ENCODE measurements around the gene MAP6. TPM values are rescaled to one million over a fixed set of nuclear protein-coding genes. Genes with fewer than 3 reads are reported as not detected.

MAP6 gene
- total and polyA plus RNA-seq, 9 of the 15 experiments (the other 6 are each of a cell fraction or from before 2014, with no cell fraction given), result not detected

DNA sequence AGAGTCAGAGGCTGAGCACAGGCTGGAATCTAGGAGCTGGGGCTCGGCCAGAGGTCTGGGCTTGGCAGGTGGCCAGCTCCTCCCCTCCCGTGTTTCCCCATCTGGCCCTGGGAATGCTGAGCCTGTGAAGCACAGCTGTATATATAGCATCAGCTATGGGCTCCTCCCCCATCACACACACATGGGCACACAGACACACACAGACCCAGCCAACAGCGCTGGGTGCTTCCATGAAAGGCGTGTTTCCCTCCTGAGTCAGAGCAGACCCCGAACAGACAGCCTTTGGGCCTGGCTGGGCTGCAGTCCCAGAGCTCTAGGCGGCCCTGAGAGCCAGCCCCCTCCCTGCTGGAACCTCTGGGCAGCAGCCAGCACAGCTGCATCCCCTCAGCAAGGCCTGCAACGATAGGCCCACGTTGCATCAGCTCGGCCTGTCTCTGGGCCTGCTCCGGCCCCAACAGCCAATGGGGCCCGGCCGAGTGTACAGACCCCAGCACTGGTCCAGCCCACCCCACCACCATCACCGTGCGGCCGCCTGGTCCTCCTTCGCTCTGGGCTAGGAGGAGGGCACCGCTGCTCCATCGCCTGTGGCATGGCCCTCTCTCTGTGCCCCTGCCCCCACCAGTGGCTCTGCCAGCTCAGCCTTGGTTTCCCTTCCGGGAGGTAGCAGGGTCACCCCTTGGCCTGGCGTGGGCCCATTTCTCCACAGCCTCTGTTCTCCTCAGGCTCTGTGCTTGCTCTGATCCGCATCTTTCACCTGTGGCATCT is 114.4 kb downstream of the MAP6 start (continued):
- TF ChIP-seq REST (IDR thresholded peaks at IDR 0.05; ENCODE audit: borderline replicate concordance) (no peak), REST (CRISPR knock-in tag; IDR thresholded peaks at IDR 0.05; ENCODE audit: low read depth) (no peak), NELFE (IDR thresholded peaks at IDR 0.05; ENCODE audit: insufficient read depth, insufficient read length) (no peak), TEAD1 (CRISPR knock-in tag; IDR thresholded peaks at IDR 0.05) (no peak), IRF2 (CRISPR knock-in tag; IDR thresholded peaks at IDR 0.05) (no peak), POLR3A (IDR thresholded peaks at IDR 0.05; ENCODE audit: borderline replicate concordance, extremely low read depth, insufficient read depth, insufficient read length) (no peak), SMARCA4 (IDR thresholded peaks at IDR 0.05) (peak; percentile 10; the same call in 1 of the 2 replicates), UBTF (IDR thresholded peaks at IDR 0.05; ENCODE audit: borderline replicate concordance in 1 of 2, low read depth in 2 of 2, low read length in 2 of 2) (no peak), U2AF1 (optimal IDR thresholded peaks at IDR 0.05; ENCODE audit: low read depth, low read length) (no peak), ZBED1 (IDR thresholded peaks at IDR 0.05) (no peak), JUNB (CRISPR knock-in tag; conservative IDR thresholded peaks at IDR 0.05) (no peak), MCM5 (IDR thresholded peaks at IDR 0.05; ENCODE audit: low read depth) (no peak)
- TF ChIP-seq, protein P1, sequence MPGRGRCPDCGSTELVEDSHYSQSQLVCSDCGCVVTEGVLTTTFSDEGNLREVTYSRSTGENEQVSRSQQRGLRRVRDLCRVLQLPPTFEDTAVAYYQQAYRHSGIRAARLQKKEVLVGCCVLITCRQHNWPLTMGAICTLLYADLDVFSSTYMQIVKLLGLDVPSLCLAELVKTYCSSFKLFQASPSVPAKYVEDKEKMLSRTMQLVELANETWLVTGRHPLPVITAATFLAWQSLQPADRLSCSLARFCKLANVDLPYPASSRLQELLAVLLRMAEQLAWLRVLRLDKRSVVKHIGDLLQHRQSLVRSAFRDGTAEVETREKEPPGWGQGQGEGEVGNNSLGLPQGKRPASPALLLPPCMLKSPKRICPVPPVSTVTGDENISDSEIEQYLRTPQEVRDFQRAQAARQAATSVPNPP (IDR thresholded peaks at IDR 0.05; ENCODE audit: borderline replicate concordance, insufficient read depth, insufficient read length), result no peak
- TF ChIP-seq, protein P2, sequence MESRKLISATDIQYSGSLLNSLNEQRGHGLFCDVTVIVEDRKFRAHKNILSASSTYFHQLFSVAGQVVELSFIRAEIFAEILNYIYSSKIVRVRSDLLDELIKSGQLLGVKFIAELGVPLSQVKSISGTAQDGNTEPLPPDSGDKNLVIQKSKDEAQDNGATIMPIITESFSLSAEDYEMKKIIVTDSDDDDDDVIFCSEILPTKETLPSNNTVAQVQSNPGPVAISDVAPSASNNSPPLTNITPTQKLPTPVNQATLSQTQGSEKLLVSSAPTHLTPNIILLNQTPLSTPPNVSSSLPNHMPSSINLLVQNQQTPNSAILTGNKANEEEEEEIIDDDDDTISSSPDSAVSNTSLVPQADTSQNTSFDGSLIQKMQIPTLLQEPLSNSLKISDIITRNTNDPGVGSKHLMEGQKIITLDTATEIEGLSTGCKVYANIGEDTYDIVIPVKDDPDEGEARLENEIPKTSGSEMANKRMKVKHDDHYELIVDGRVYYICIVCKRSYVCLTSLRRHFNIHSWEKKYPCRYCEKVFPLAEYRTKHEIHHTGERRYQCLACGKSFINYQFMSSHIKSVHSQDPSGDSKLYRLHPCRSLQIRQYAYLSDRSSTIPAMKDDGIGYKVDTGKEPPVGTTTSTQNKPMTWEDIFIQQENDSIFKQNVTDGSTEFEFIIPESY (CRISPR knock-in tag; IDR thresholded peaks at IDR 0.05), result no peak

Measured in K562 (cell line).